ENCODE results near the gene IFI27L1. TPM values are rescaled to one million over a fixed set of nuclear protein-coding genes. Genes with fewer than 3 reads are reported as not detected.

Gene IFI27L1
- total and polyA plus RNA-seq, 2 donors (not counting 1 experiment from before 2014, with no cell fraction given): 6.5 to 6.7 TPM

DNA sequence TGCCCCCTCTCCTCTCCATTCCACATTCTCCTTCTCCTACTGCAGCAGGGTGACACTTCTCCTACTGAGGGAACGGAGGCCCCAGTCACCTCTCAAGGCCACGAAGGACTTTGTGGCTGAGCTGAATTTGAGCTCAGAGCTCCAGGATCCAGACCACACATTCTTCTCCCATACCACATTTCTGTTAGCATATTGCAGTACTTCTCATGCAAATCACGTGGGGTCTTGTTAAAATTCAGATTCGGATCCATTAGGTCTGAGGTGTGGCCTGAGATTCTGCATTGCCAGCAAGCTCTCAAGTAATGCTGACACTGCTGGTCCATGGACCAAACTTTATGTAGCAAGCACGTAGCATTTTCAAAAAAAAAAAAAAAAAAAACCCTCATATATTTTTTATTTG lies 57.9 kb downstream of the IFI27L1 start:
- Histone ChIP-seq H3K4me2 (replicated peaks; ENCODE audit: low read depth, low read length, poor library complexity, severe bottlenecking) (no peak overlapping the region), H3K9ac (ENCODE audit: low read length) (no peak overlapping the region), H3K79me2 (ENCODE audit: control insufficient read depth, insufficient read depth, low read length) (no peaks in the 10 kb centered on the region), H3K27me3 (replicated peaks in 1 of 4; ENCODE audit: control extremely low read depth in 1 of 4, control insufficient read depth in 3 of 4, insufficient read depth in 4 of 4, low read length in 3 of 4) (peaks cover 0 to 7% (median 1%) of the 10 kb centered on the region in 4 experiments), H3K4me1 (ENCODE audit: control insufficient read depth in 2 of 2, insufficient read depth in 2 of 2, low read length in 2 of 2) (peaks cover 0 to 3% of the 10 kb centered on the region in 2 donors), H4K20me1 (ENCODE audit: control insufficient read depth, insufficient read depth, low read length, poor library complexity, severe bottlenecking) (no peaks in the 10 kb centered on the region), H3K9me3 (ENCODE audit: control extremely low read depth in 1 of 3, control insufficient read depth in 2 of 3, insufficient read depth in 1 of 3, low read length in 2 of 3) (peaks cover 2 to 4% (median 3%) of the 10 kb centered on the region in 3 donors), H3K36me3 (replicated peaks in 1 of 2; ENCODE audit: control extremely low read depth in 1 of 2, control insufficient read depth in 1 of 2, extremely low read depth in 1 of 2, insufficient read depth in 2 of 2, low read length in 1 of 2) (no peaks in the 10 kb centered on the region), H2AFZ (ENCODE audit: insufficient read depth, low read depth, low read length, poor library complexity, severe bottlenecking) (no peak overlapping the region), H3K27ac (ENCODE audit: low read length in 2 of 2) (no peak overlapping the region), H3K4me3 (ENCODE audit: control extremely low read depth in 1 of 5, extremely low read depth in 1 of 5, insufficient read depth in 1 of 5, low read depth in 2 of 5, low read length in 4 of 5) (no peak overlapping the region)
- ATAC-seq (ENCODE audit: low read depth) (no peak), DNase-seq (no peak)
- Mint-ChIP-seq H3K4me3 (no peak overlapping the region), H3K27ac (no peak overlapping the region), H3K9me3 (ENCODE audit: insufficient read depth) (no peaks in the 10 kb centered on the region), H3K4me1 (peaks cover 2% of the 10 kb centered on the region), H3K27me3 (peaks cover 17% of the 10 kb centered on the region)
- ChIA-PET CTCF (interaction anchor here (0.6 to 9.4 kb wide), 9 partner anchors 10 to 609 kb away, joined by 3 to 195 read pairs (median 4); no protein-coding TSS in a partner anchor), POLR2A (interaction anchor here (0.7 kb wide), 1 partner anchor 27 kb away, joined by 5 read pairs; no protein-coding TSS in a partner anchor)
- no peak for TF ChIP-seq EZH2 (IDR thresholded peaks at IDR 0.05; ENCODE audit: borderline replicate concordance, insufficient read depth, low read depth, low read length, poor library complexity, severe bottlenecking)
- TF ChIP-seq, protein P1, sequence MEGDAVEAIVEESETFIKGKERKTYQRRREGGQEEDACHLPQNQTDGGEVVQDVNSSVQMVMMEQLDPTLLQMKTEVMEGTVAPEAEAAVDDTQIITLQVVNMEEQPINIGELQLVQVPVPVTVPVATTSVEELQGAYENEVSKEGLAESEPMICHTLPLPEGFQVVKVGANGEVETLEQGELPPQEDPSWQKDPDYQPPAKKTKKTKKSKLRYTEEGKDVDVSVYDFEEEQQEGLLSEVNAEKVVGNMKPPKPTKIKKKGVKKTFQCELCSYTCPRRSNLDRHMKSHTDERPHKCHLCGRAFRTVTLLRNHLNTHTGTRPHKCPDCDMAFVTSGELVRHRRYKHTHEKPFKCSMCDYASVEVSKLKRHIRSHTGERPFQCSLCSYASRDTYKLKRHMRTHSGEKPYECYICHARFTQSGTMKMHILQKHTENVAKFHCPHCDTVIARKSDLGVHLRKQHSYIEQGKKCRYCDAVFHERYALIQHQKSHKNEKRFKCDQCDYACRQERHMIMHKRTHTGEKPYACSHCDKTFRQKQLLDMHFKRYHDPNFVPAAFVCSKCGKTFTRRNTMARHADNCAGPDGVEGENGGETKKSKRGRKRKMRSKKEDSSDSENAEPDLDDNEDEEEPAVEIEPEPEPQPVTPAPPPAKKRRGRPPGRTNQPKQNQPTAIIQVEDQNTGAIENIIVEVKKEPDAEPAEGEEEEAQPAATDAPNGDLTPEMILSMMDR (IDR thresholded peaks at IDR 0.05): no peak
- intact Hi-C loops (cut with micrococcal nuclease): loop anchor here (10.0 kb wide), 1 partner anchor 1184 kb away; no protein-coding TSS in a partner anchor
- 74% methylated on average over 2 of the region's 5 CpGs for WGBS (ENCODE audit: insufficient coverage)

DNA sequence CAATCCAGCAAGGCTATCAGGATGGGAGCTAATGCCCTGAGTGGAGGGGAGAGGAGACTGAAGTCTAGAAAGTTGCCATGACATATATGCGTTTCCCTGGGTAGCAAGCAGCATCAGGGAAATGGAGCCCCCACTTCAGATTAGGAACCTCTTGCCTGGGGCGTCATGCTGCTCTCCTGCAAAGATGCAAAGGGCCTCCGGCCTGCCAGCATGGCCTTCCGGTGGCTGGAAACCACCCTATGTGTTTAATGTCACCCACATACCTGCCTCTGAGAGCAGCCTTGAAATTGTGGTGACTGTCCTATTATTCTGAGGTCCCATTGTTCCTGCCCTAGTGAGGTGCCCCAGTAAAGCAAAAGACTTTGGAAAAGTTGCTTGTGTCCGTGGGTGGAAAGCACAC lies 58.3 kb downstream of the IFI27L1 start:
- 83% methylated on average over 2 of the region's 5 CpGs for WGBS (ENCODE audit: insufficient coverage)
- H3K4me1 Mint-ChIP-seq: peaks cover 2% of the 10 kb centered on the region
- H3K9me3 Mint-ChIP-seq (ENCODE audit: insufficient read depth): no peaks in the 10 kb centered on the region
- Histone ChIP-seq H3K4me2 (replicated peaks; ENCODE audit: low read depth, low read length, poor library complexity, severe bottlenecking) (no peak overlapping the region), H3K9me3 (ENCODE audit: control extremely low read depth in 1 of 3, control insufficient read depth in 2 of 3, insufficient read depth in 1 of 3, low read length in 2 of 3) (peaks cover 2 to 4% (median 3%) of the 10 kb centered on the region in 3 donors), H4K20me1 (ENCODE audit: control insufficient read depth, insufficient read depth, low read length, poor library complexity, severe bottlenecking) (no peaks in the 10 kb centered on the region), H3K9ac (ENCODE audit: low read length) (no peak overlapping the region), H3K36me3 (replicated peaks in 1 of 2; ENCODE audit: control extremely low read depth in 1 of 2, control insufficient read depth in 1 of 2, extremely low read depth in 1 of 2, insufficient read depth in 2 of 2, low read length in 1 of 2) (no peaks in the 10 kb centered on the region), H3K27ac (ENCODE audit: low read length in 2 of 2) (no peak overlapping the region), H3K27me3 (replicated peaks in 1 of 4; ENCODE audit: control extremely low read depth in 1 of 4, control insufficient read depth in 3 of 4, insufficient read depth in 4 of 4, low read length in 3 of 4) (peaks cover 0 to 7% (median 1%) of the 10 kb centered on the region in 4 experiments), H3K79me2 (ENCODE audit: control insufficient read depth, insufficient read depth, low read length) (no peaks in the 10 kb centered on the region), H3K4me1 (ENCODE audit: control insufficient read depth in 2 of 2, insufficient read depth in 2 of 2, low read length in 2 of 2) (peaks cover 0 to 3% of the 10 kb centered on the region in 2 donors), H2AFZ (ENCODE audit: insufficient read depth, low read depth, low read length, poor library complexity, severe bottlenecking) (no peak overlapping the region), H3K4me3 (ENCODE audit: control extremely low read depth in 1 of 5, extremely low read depth in 1 of 5, insufficient read depth in 1 of 5, low read depth in 2 of 5, low read length in 4 of 5) (no peak overlapping the region)
- peaks cover 17% of the 10 kb centered on the region for H3K27me3 Mint-ChIP-seq
- ChIA-PET CTCF (interaction anchor here (0.6 to 9.4 kb wide), 5 partner anchors 32 to 203 kb away, joined by 3 to 195 read pairs (median 4); no protein-coding TSS in a partner anchor), POLR2A (interaction anchor here (0.7 kb wide), 1 partner anchor 26 kb away, joined by 5 read pairs; no protein-coding TSS in a partner anchor)
- intact Hi-C loops (cut with micrococcal nuclease): loop anchor here (10.0 kb wide), 1 partner anchor 1185 kb away; no protein-coding TSS in a partner anchor
- no peak overlapping the region for H3K4me3 Mint-ChIP-seq
- ATAC-seq (ENCODE audit: low read depth) (no peak), DNase-seq (no peak)
- no peak for TF ChIP-seq EZH2 (IDR thresholded peaks at IDR 0.05; ENCODE audit: borderline replicate concordance, insufficient read depth, low read depth, low read length, poor library complexity, severe bottlenecking)
- TF ChIP-seq, protein P1 (IDR thresholded peaks at IDR 0.05): no peak
- no peak overlapping the region for H3K27ac Mint-ChIP-seq

Data from B cell (primary cell).